ENCODE results near the gene OTOG. TPM values are rescaled to one million over a fixed set of nuclear protein-coding genes. Genes with fewer than 3 reads are reported as not detected.
"Not testable (repeated sequence)": the region's sequence is repeated elsewhere in the genome, so short reads cannot be mapped to it uniquely, and the experiment has no call there.

The OTOG gene
- total RNA-seq, 1 donor from 2014 or later: not detected

- Histone ChIP-seq H3K4me1 (no peaks in the 10 kb centered on the region), H3K36me3 (no peaks in the 10 kb centered on the region), H3K9me3 (replicated peaks) (no peaks in the 10 kb centered on the region), H3K27ac (replicated peaks) (no peak overlapping the region), H3K4me3 (no peak overlapping the region), H3K27me3 (ENCODE audit: low read depth) (peaks cover 38% of the 10 kb centered on the region)
- no peak for DNase-seq
- no peak for TF ChIP-seq CTCF (IDR thresholded peaks at IDR 0.05; ENCODE audit: borderline replicate concordance)
- intact Hi-C loops (cut with micrococcal nuclease): no loop called here
These were observed 65.4 kb downstream of the OTOG start for GRCh38 chr11:17612221-17613188.

GRCh38 chr11:17613428-17613962, 66.4 kb downstream of the OTOG start:
- intact Hi-C loops (cut with micrococcal nuclease): no loop called here

DNA sequence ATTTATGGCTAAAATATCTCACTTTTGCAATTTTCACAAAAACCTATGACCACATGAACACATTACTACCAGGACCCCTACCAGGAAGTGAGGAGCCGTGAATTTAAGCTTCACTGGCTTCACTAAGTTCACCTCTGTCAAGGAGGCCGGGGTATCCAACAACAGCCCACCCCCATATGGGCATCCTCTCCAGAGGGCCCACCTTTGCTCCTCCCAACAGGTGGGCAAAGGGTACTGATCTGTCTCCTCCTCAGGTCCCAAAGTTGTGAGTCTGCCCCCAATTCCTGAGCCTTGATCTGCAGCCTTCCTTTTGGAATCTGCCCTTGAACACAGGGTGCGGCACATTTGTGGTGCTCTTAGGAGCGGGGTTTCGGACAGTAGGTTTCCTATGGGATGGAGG, 66.9 kb downstream of the OTOG start:
- intact Hi-C loops (cut with micrococcal nuclease): no loop called here
- no peaks in the 10 kb centered on the region for H3K4me1 ChIP-seq
- DNase-seq: no peak
- H3K36me3 ChIP-seq: no peaks in the 10 kb centered on the region
- no peak overlapping the region for H3K27ac ChIP-seq (replicated peaks)
- H3K9me3 ChIP-seq (replicated peaks): peaks cover 7% of the 10 kb centered on the region
- H3K4me3 ChIP-seq: no peak overlapping the region
- H3K27me3 ChIP-seq (ENCODE audit: low read depth): peaks cover 45% of the 10 kb centered on the region
- no peak for TF ChIP-seq CTCF (IDR thresholded peaks at IDR 0.05; ENCODE audit: borderline replicate concordance)

More at GRCh38 chr11:17613428-17613962, 66.4 kb downstream of the OTOG start:
- H3K27ac ChIP-seq (replicated peaks): no peak overlapping the region
- no peaks in the 10 kb centered on the region for H3K4me1 ChIP-seq
- peaks cover 40% of the 10 kb centered on the region for H3K27me3 ChIP-seq (ENCODE audit: low read depth)
- no peak for TF ChIP-seq CTCF (IDR thresholded peaks at IDR 0.05; ENCODE audit: borderline replicate concordance)
- H3K36me3 ChIP-seq: no peaks in the 10 kb centered on the region
- H3K4me3 ChIP-seq: no peak overlapping the region
- peaks cover 2% of the 10 kb centered on the region for H3K9me3 ChIP-seq (replicated peaks)
- DNase-seq: no peak

GRCh38 chr11:17622711-17623110, 75.7 kb downstream of the OTOG start:
- H3K4me3 ChIP-seq; intact Hi-C loops (cut with micrococcal nuclease); H3K27ac ChIP-seq (replicated peaks); H3K4me1 ChIP-seq; DNase-seq; H3K36me3 ChIP-seq: not testable (repeated sequence)
- H3K9me3 ChIP-seq (replicated peaks): peaks cover 29% of the 10 kb centered on the region
- H3K27me3 ChIP-seq (ENCODE audit: low read depth): peaks cover 36% of the 10 kb centered on the region

- Histone ChIP-seq H3K9me3 (replicated peaks) (no peaks in the 10 kb centered on the region), H3K27me3 (ENCODE audit: low read depth) (peaks cover 40% of the 10 kb centered on the region), H3K27ac (replicated peaks) (no peak overlapping the region), H3K4me3 (no peak overlapping the region), H3K4me1 (no peaks in the 10 kb centered on the region), H3K36me3 (no peaks in the 10 kb centered on the region)
- intact Hi-C loops (cut with micrococcal nuclease): no loop called here
- no peak for TF ChIP-seq CTCF (IDR thresholded peaks at IDR 0.05; ENCODE audit: borderline replicate concordance)
- no peak for DNase-seq
These were observed 82.1 kb downstream of the OTOG start for GRCh38 chr11:17629113-17629512.

- no peak overlapping the region for H3K4me3 ChIP-seq
- H3K27ac ChIP-seq (replicated peaks): no peak overlapping the region
- H3K4me1 ChIP-seq: no peaks in the 10 kb centered on the region
- H3K36me3 ChIP-seq: no peaks in the 10 kb centered on the region
- intact Hi-C loops (cut with micrococcal nuclease): no loop called here
- H3K27me3 ChIP-seq (ENCODE audit: low read depth): peaks cover 34% of the 10 kb centered on the region
- no peak for TF ChIP-seq CTCF (IDR thresholded peaks at IDR 0.05; ENCODE audit: borderline replicate concordance)
- DNase-seq: no peak
- H3K9me3 ChIP-seq (replicated peaks): no peaks in the 10 kb centered on the region
These were observed 83.9 kb downstream of the OTOG start for GRCh38 chr11:17630936-17631335.

Data from left ventricle myocardium inferior (tissue), 1 donor.